CD14-positive monocyte (primary cell): Measurements from ENCODE around the gene RPS28. TPM values are rescaled to one million over a fixed set of nuclear protein-coding genes. Genes with fewer than 3 reads are reported as not detected.

Experiments
- DNase-seq, 3 donors: peaks; one replicate each; pipeline ENCODE4 v3.0.0-alpha.2; 2011 to 2022
- H2AFZ ChIP-seq: 2 replicates; pipeline ENCODE4 v1.6.0; 2012; ENCODE audit warnings: mild to moderate bottlenecking, low read depth, low read length, inconsistent platforms; ENCODE audit not compliant: insufficient read depth, poor library complexity, severe bottlenecking
- H3K27ac ChIP-seq, 2 donors: 1 replicate in 1 of 2; 2 replicates in 1 of 2; pipeline ENCODE4 v1.5.1; 2012 to 2013; ENCODE audit warnings: low read length in 2 of 2, control low read depth in 1 of 2, inconsistent platforms in 1 of 2, low read depth in 1 of 2, mild to moderate bottlenecking in 1 of 2
- H3K27me3 ChIP-seq, 2 donors: one replicate each; pipeline versions ENCODE4 v1.6.0 to v1.6.1; 2011 to 2013; ENCODE audit warnings: low read length in 2 of 2; ENCODE audit not compliant: control insufficient read depth in 2 of 2, insufficient read depth in 2 of 2
- H3K36me3 ChIP-seq, 2 donors: replicated peaks in 1 of 2; 1 replicate in 1 of 2; 2 replicates in 1 of 2; pipeline versions ENCODE4 v1.5.1 to v1.6.1; 2012 to 2013; ENCODE audit warnings: low read length in 2 of 2, control low read depth in 1 of 2, inconsistent platforms in 1 of 2, mild to moderate bottlenecking in 1 of 2; ENCODE audit not compliant: insufficient read depth in 2 of 2, control insufficient read depth in 1 of 2
- H3K4me1 ChIP-seq, 2 donors: 1 replicate in 1 of 2; 2 replicates in 1 of 2; pipeline versions ENCODE4 v1.5.1 to v1.6.1; 2012 to 2013; ENCODE audit warnings: low read length in 2 of 2, control low read depth in 1 of 2, inconsistent platforms in 1 of 2, mild to moderate bottlenecking in 1 of 2, moderate library complexity in 1 of 2; ENCODE audit not compliant: insufficient read depth in 2 of 2, control insufficient read depth in 1 of 2
- H3K4me2 ChIP-seq: replicated peaks from 2 replicates; pipeline ENCODE3; 2012; ENCODE audit warnings: low read length, moderate library complexity, mild to moderate bottlenecking; ENCODE audit not compliant: poor library complexity, severe bottlenecking; ENCODE audit errors: extremely low read depth
- H3K4me3 ChIP-seq, 3 experiments: fragments of 200-600 bp in 1 of 3; sonication (generic) in 1 of 3; replicated peaks in 1 of 3; 1 replicate in 2 of 3; 2 replicates in 1 of 3; pipeline ENCODE4 v1.5.1; 2011 to 2013; ENCODE audit warnings: low read length in 3 of 3, mild to moderate bottlenecking in 3 of 3, control low read depth in 2 of 3, low read depth in 2 of 3, inconsistent platforms in 1 of 3, moderate library complexity in 1 of 3
- H3K79me2 ChIP-seq: 2 replicates; pipeline ENCODE4 v1.6.0; 2012; ENCODE audit warnings: mild to moderate bottlenecking, control low read depth, inconsistent platforms, low read length, moderate library complexity; ENCODE audit not compliant: insufficient read depth
- H3K9ac ChIP-seq: 2 replicates; pipeline ENCODE4 v1.6.0; 2017; ENCODE audit warnings: low read length, mild to moderate bottlenecking; ENCODE audit not compliant: insufficient read depth, poor library complexity, severe bottlenecking
- H3K9me3 ChIP-seq, 2 donors: replicated peaks in 1 of 2; 1 replicate in 1 of 2; 2 replicates in 1 of 2; pipeline versions ENCODE4 v1.5.1 to v1.6.1; 2012 to 2013; ENCODE audit warnings: low read length in 2 of 2, control low read depth in 1 of 2; ENCODE audit not compliant: control insufficient read depth in 1 of 2, insufficient read depth in 1 of 2
- H4K20me1 ChIP-seq: 2 replicates; pipeline ENCODE4 v1.6.0; 2012; ENCODE audit warnings: mild to moderate bottlenecking, low read length, control low read depth, moderate library complexity; ENCODE audit not compliant: insufficient read depth
- H3K27ac Mint-ChIP-seq, 7 donors: one replicate each; pipeline ENCODE4 v1.8.0; 2020; ENCODE audit warnings: mild to moderate bottlenecking in 7 of 7, mixed read lengths in 7 of 7, moderate library complexity in 6 of 7, inconsistent platforms in 2 of 7
- H3K27me3 Mint-ChIP-seq, 3 donors: one replicate each; pipeline ENCODE4 v1.8.0; 2021 to 2022; ENCODE audit warnings: low read depth in 3 of 3, mild to moderate bottlenecking in 3 of 3, mixed read lengths in 3 of 3, moderate library complexity in 3 of 3, inconsistent platforms in 1 of 3
- H3K36me3 Mint-ChIP-seq, 2 donors: one replicate each; pipeline ENCODE4 v1.8.0; 2020; ENCODE audit warnings: mixed read lengths in 2 of 2, inconsistent platforms in 1 of 2, mild to moderate bottlenecking in 1 of 2
- H3K4me1 Mint-ChIP-seq: one replicate; pipeline ENCODE4 v1.8.0; 2020; ENCODE audit warnings: mild to moderate bottlenecking, mixed read lengths
- H3K4me3 Mint-ChIP-seq, 2 donors: one replicate each; pipeline ENCODE4 v1.8.0; 2020; ENCODE audit warnings: mild to moderate bottlenecking in 2 of 2, mixed read lengths in 2 of 2, moderate library complexity in 1 of 2
- H3K9me3 Mint-ChIP-seq, 7 donors: one replicate each; pipeline ENCODE4 v1.8.0; 2020 to 2022; ENCODE audit warnings: mixed read lengths in 7 of 7, mild to moderate bottlenecking in 6 of 7, moderate library complexity in 6 of 7, inconsistent platforms in 2 of 7
- WGBS: methylation state at CpG from one replicate; pipeline ENCODE4 v1.1.5; 2013; ENCODE audit warnings: missing lambda C conversion rate; ENCODE audit not compliant: insufficient coverage; 5-methylcytosine and 5-hydroxymethylcytosine counted together
- intact Hi-C, 2 donors: fragments of 100-400 bp; cut with micrococcal nuclease; formaldehyde crosslinking; loops; one replicate each; pipeline versions ENCODE4 v1.15.0 to v1.15.1; 2023
- polyA plus RNA-seq, 3 donors: library from polyadenylated mRNA; depleted of rRNA in 1 of 3; unstranded in 2 of 3; stranded (reverse) in 1 of 3; fragments of 300-500 nt in 2 of 3; fragments of >200 nt in 1 of 3; fragmentation: Illumina TruSeq in 2 of 3; gene quantifications; 1 replicate in 2 of 3; 2 replicates in 1 of 3; pipeline ENCODE4 v1.2.3, GENCODE V29; 2012 to 2021
- TF ChIP-seq, protein P1 (sequence below): fragments of 200-600 bp; IDR thresholded peaks from one replicate; pipeline ENCODE4 v1.8.0; 2022; ENCODE audit warnings: antibody characterized with exemption, mild to moderate bottlenecking

RPS28 gene
- polyA plus RNA-seq, 3 donors, result 539 to 1,104 (median 984) TPM

DNA sequence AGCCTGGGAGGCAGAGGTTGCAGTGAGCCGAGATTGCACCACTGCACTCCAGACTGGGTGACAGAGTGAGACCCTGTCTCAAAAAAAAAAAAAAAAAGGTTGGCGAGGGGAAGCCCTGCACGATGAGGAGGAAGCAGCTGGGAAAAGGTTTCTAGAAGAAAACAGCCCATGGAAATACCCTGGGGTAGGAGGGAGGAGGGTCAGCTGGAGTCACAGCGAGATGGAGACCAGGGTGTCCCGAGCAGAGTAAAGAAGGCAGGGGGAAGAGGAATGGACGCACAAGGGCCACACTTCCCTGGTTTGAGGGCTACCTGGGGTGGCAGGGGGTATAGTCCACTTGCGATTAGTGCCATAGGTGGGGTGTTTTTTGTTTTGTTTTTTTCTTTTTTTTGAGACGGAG is 15.4 kb downstream of the RPS28 start:
- peaks cover 0 to 12% of the 10 kb centered on the region in 2 donors for H3K4me1 ChIP-seq
- no peak overlapping the region for H3K27ac ChIP-seq
- 7% methylated on average over 3 of the region's 8 CpGs for WGBS
- H3K4me2 ChIP-seq, result no peak overlapping the region
- no peak for DNase-seq
- H3K36me3 Mint-ChIP-seq, result no peaks in the 10 kb centered on the region
- H3K27me3 Mint-ChIP-seq, result peaks cover 76 to 85% (median 84%) of the 10 kb centered on the region in 3 donors
- H3K9me3 ChIP-seq, result peaks cover 0 to 9% of the 10 kb centered on the region in 2 donors
- no peak overlapping the region for H3K4me3 ChIP-seq
- peaks cover 33 to 60% of the 10 kb centered on the region in 2 donors for H3K27me3 ChIP-seq
- H2AFZ ChIP-seq, result no peak overlapping the region
- H3K36me3 ChIP-seq, result no peaks in the 10 kb centered on the region
- intact Hi-C loops, result no loop called here
- peak overlapping the region in 1 of 2 donors; percentile 67 for H3K4me3 Mint-ChIP-seq
- no peaks in the 10 kb centered on the region for H4K20me1 ChIP-seq
- H3K79me2 ChIP-seq, result no peaks in the 10 kb centered on the region
- H3K4me1 Mint-ChIP-seq, result peaks cover 6% of the 10 kb centered on the region
- TF ChIP-seq, protein P1, sequence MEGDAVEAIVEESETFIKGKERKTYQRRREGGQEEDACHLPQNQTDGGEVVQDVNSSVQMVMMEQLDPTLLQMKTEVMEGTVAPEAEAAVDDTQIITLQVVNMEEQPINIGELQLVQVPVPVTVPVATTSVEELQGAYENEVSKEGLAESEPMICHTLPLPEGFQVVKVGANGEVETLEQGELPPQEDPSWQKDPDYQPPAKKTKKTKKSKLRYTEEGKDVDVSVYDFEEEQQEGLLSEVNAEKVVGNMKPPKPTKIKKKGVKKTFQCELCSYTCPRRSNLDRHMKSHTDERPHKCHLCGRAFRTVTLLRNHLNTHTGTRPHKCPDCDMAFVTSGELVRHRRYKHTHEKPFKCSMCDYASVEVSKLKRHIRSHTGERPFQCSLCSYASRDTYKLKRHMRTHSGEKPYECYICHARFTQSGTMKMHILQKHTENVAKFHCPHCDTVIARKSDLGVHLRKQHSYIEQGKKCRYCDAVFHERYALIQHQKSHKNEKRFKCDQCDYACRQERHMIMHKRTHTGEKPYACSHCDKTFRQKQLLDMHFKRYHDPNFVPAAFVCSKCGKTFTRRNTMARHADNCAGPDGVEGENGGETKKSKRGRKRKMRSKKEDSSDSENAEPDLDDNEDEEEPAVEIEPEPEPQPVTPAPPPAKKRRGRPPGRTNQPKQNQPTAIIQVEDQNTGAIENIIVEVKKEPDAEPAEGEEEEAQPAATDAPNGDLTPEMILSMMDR, result no peak
- H3K9ac ChIP-seq, result no peak overlapping the region
- H3K27ac Mint-ChIP-seq, result peak overlapping the region in 1 of 7 donors; percentile 14
- H3K9me3 Mint-ChIP-seq, result peaks cover 0 to 10% (median 2%) of the 10 kb centered on the region in 7 donors

DNA sequence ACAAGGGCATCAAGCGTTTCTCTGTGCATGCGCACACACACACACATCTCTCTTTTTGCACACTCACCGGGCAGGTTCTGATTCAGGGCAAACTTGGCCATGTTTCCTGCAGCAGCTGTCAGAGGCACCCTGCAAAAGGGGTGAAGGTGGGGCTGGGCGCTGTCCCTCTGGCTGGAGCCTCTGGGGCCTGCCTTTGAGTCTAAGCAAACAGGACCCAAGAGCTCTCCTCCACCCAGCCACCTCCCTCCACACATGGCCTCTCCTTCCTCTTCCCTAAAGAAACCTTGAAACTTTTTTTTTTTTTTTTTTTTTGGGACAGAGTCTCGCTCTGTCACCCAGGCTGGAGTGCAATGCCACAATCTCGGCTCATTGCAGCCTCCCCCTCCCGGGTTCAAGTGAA is 16.4 kb downstream of the RPS28 start:
- Histone ChIP-seq H3K9me3 (peaks cover 0 to 9% of the 10 kb centered on the region in 2 donors), H3K9ac (no peak overlapping the region), H3K27me3 (peaks cover 42 to 69% of the 10 kb centered on the region in 2 donors), H3K4me1 (peaks cover 2 to 14% of the 10 kb centered on the region in 2 donors), H3K36me3 (no peaks in the 10 kb centered on the region), H3K79me2 (no peaks in the 10 kb centered on the region), H3K4me2 (no peak overlapping the region), H2AFZ (no peak overlapping the region), H4K20me1 (no peaks in the 10 kb centered on the region), H3K27ac (no peak overlapping the region), H3K4me3 (no peak overlapping the region)
- intact Hi-C loops, result no loop called here
- Mint-ChIP-seq H3K4me3 (peak overlapping the region in 1 of 2 donors; percentile 67), H3K36me3 (no peaks in the 10 kb centered on the region), H3K9me3 (peaks cover 0 to 16% (median 2%) of the 10 kb centered on the region in 7 donors), H3K27ac (peak overlapping the region in 2 of 7 donors; percentile 55 to 57), H3K27me3 (peaks cover 80 to 88% (median 86%) of the 10 kb centered on the region in 3 donors), H3K4me1 (peaks cover 6% of the 10 kb centered on the region)
- DNase-seq, result no peak
- 80% methylated on average over 2 of the region's 7 CpGs for WGBS
- TF ChIP-seq, protein P1, result no peak
